ENCODE measurements around the gene COASY.

COASY gene

DNA sequence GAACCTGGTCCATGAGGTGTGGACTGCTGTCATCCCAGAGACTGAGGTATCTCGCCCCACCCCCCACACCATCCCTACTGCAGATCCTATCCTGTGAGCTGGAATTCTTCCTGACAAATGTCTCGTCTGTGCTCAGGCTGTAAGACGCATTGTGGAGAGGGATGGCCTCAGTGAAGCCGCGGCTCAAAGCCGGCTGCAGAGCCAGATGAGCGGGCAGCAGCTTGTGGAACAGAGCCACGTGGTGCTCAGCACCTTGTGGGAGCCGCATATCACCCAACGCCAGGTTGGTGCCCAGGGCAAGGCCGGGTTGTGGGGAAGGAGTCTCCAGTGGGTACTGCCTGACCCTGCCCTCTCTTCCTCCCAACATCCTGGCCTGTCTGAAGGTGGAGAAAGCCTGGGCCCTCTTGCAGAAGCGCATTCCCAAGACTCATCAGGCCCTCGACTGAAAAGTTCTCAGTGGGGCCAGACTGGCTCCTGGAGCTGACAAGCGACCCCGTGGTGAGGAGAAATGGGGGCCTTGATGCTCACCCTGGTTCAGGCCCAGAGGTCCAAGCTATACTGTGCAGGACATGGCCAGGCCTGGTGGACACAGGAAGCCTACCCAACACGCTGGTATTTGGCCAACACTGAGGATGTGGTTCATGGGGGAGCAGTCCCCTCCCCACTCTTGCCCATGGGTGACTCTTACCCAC lies 3.7 kb downstream of the COASY start:
- TF ChIP-seq, protein P1, sequence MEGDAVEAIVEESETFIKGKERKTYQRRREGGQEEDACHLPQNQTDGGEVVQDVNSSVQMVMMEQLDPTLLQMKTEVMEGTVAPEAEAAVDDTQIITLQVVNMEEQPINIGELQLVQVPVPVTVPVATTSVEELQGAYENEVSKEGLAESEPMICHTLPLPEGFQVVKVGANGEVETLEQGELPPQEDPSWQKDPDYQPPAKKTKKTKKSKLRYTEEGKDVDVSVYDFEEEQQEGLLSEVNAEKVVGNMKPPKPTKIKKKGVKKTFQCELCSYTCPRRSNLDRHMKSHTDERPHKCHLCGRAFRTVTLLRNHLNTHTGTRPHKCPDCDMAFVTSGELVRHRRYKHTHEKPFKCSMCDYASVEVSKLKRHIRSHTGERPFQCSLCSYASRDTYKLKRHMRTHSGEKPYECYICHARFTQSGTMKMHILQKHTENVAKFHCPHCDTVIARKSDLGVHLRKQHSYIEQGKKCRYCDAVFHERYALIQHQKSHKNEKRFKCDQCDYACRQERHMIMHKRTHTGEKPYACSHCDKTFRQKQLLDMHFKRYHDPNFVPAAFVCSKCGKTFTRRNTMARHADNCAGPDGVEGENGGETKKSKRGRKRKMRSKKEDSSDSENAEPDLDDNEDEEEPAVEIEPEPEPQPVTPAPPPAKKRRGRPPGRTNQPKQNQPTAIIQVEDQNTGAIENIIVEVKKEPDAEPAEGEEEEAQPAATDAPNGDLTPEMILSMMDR (IDR thresholded peaks at IDR 0.05; ENCODE audit: low read depth, low read length): no peak
- no peak for DNase-seq (ENCODE audit: low read depth in 2 of 2)
- no peak overlapping the region for H3K4me3 ChIP-seq (replicated peaks in 1 of 2; ENCODE audit: low read depth in 2 of 2, low read length in 2 of 2)

DNA sequence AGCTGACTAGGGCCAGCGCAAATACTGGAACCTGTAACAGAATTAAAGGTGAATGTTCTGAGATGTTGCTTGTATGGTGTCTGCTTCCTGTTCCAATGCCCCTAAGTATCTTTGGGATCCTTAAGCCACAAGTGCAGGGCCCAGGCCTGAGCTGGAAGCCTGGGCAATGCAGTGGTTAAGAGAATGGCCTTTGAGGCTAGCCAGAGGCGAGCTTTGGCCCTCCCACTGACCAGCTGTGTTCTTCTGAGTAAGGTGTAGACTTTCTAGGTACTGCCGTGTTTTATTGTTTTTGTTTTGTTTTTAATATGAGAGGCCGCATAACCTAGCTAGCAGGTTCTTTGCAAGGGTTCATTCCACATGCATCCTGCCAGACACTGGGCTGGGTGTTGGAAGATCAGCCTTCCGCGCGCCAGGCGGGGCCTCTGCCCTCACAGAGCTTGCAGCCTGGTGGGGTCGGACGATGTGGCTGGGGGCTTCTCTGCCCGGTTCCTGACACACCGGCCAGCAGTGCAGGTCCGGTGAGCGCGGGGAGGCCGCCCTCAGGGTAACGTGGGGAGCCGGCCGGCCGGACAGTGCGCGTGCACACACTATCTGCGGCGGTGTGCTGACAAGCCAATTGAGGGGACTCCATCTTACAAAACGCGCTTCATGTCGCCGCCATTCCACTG lies 4.4 kb downstream of the COASY start:
- DNase-seq (ENCODE audit: low read depth in 2 of 2): no peak
- TF ChIP-seq, protein P1 (IDR thresholded peaks at IDR 0.05; ENCODE audit: low read depth, low read length): no peak
- peak overlapping the region; percentile 96 to 99 for H3K4me3 ChIP-seq (replicated peaks in 1 of 2; ENCODE audit: low read depth in 2 of 2, low read length in 2 of 2)

DNA sequence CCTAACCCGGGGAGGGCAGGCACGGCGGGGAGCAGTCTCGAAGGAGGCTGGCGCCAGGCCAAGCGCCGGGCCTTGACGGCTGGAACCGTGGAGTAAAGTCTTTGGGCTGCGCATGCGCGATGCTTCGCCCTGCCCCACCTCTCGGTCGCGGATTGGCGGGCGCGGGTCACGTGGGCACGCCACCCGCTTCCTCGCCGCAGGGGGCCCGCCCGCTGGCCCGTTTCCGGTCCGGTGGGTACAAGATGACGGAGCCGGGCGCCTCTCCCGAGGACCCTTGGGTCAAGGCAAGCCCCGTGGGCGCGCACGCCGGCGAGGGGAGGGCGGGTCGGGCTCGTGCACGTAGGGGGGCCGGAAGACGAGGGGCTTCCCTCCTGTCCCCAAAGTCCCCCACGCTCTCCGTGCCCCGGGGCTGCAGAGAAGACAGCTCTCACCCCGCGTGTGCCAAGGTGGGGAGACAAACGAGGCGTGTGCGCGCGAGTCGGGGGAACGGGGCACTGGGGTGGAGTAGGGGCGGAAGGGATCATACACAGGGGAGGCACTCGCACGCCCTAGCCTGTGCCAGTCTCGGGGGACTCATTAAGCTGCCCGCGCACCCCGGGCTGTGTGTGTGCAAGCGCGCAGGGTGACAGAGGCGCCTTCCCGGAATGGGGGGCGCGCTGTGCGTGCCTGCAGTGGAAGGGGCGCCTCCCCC lies 5.1 kb downstream of the COASY start, which contains the start of gene MLX:
Gene MLX (plus strand): TSS at position 218 of the 691 bp plus-strand sequence. CDS start 25 bp downstream, at position 243.
- TF ChIP-seq, protein P1 (IDR thresholded peaks at IDR 0.05; ENCODE audit: low read depth, low read length): no peak
- peak within 1 kb of the TSS; percentile 96 to 99 for H3K4me3 ChIP-seq (replicated peaks in 1 of 2; ENCODE audit: low read depth in 2 of 2, low read length in 2 of 2)
- peak; percentile 91 to 94 for DNase-seq (ENCODE audit: low read depth in 2 of 2)

DNA sequence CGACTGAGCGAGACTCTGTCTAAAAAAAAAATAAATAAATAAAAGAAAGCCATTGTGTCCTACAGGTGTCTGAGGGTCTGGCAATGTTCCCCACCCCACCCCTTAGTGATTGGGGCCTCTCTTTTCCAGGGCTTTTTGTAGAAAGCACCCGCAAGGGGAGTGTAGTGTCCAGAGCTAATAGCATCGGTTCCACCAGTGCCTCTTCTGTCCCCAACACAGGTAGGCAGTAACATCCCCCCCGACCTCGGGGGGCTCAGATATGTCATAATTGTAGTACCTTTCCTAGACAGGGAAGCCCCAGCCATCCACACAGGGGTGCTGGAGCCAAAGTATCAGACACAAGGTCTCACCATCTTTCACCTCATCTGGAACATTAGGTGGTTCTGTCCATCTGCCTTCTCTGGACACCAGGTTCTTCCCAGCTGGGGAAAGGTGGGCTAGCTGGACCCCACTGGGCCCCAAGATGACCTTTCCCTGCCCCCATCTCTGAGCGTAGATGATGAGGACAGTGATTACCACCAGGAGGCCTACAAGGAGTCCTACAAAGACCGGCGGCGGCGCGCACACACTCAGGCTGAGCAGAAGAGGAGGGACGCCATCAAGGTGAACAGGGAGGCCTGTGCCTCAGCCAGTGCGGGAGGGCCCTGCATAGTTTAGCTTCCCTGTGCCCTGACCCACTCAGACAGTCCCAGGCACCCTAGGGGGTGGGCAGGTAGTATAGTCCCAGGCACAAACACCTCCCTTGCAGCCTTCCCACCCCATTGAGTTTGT lies 6.6 kb downstream of the COASY start:
- no peak for DNase-seq (ENCODE audit: low read depth in 2 of 2)
- TF ChIP-seq, protein P1 (IDR thresholded peaks at IDR 0.05; ENCODE audit: low read depth, low read length): no peak
- no peak overlapping the region for H3K4me3 ChIP-seq (replicated peaks in 1 of 2; ENCODE audit: low read depth in 2 of 2, low read length in 2 of 2)

DNA sequence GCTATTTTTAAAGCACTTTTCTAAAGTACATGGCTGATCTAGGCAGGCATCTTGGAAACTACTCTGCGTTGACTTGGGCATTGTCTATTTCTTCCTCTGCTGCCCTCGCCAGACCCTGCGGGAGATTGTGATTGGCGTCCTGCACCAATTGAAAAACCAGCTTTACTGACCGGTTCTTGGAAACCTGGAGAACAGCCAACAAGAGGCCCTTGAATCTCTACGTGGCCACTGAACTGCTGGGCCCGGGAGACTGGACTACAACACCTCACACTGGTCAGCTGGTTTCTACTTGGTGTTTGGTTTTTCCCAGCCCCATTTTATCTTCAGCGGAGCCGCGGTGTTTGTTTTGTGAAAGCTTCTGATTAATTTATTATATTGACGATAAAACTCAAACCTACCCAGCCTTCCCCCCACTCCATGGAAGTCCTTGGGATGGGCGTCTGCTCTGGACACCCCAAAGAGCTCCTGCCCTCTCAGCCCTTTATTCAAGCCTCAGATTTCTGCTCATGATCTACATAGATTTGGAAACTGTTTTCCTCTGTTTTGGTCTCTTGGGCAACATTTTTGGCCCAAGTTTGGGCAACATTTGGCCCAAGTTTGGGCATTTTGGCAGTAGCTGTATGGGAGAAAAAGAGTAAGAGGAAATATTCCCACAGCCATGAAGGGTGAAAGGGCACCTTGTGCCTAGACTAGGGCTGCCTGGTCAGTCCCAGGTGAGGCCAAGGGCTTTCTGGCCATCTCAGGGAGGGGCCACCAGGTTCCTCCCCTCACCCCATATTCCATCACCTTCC lies 9.7 kb downstream of the COASY start:
- H3K4me3 ChIP-seq (replicated peaks in 1 of 2; ENCODE audit: low read depth in 2 of 2, low read length in 2 of 2): no peak overlapping the region
- DNase-seq (ENCODE audit: low read depth in 2 of 2): no peak
- TF ChIP-seq, protein P1 (IDR thresholded peaks at IDR 0.05; ENCODE audit: low read depth, low read length): no peak

DNA sequence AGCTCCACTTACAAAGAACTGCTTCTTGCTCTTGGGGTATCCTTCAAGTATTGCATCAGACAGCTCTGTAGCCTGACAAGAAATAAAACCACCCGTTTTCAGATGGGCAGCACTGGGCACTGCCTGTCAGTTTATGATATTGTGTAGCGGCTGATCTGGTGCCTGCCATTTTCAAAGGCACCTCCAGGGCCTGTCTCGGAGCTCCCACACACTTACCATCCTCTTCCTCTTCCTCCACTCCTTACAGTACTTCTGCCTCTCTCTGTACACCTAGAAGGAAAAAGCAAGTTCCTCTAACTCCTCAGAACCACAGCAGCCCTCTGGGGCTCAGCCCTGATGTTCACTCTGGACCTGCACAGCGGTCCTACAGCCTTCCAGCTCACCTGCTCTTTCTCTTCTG lies 11.1 kb downstream of the COASY start:
- TF ChIP-seq, protein P1 (IDR thresholded peaks at IDR 0.05; ENCODE audit: low read depth, low read length): no peak
- no peak for DNase-seq (ENCODE audit: low read depth in 2 of 2)
- H3K4me3 ChIP-seq (replicated peaks in 1 of 2; ENCODE audit: low read depth in 2 of 2, low read length in 2 of 2): no peak overlapping the region
